ENCODE data around the gene ZNF578. TPM values are rescaled to one million over a fixed set of nuclear protein-coding genes. Genes with fewer than 3 reads are reported as not detected.

ZNF578 gene
- total RNA-seq: 4.6 and 5.7 TPM in 2 replicates

DNA sequence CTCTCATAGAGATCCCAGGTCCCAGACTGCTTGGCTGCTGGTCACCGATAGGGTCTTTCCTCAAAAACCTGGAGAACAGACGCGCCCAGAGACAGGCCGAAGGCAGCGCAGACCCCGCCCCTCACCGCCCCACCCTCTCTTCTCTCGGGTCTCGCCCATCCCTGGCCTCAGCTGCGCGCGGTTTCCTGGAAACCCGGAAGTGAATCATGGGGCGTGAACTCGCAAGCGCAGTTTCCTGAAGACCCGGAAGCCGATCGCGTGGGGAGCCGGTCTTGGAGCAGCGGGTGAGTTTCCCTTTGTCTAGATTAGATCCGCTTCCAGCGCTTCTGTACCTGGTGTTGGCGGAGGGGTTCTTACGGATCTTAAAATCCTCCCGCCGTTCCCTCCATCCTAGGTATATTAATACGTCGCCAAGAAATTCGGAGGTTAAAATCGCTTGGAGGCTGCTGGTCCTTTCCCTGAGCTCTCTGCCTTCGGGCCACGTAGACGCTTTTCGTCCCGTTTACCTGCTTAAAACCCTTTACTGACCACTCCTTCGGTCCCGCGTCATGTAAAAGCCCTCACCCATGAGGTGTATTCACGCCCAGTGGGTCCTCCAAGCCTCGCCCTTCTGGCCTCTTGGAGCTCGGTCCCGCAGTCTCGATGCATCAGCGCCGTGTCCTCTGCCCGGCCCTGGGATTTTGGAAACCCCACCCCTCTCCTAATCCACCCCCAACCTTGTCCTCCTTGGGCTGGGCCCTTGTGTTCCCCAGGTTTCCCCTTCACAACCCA is at the start of gene ZNF578:
Gene ZNF578 (plus strand): TSS at position 230 of the 771 bp plus-strand sequence. CDS start 48,293 bp downstream, outside the sequence.

DNA sequence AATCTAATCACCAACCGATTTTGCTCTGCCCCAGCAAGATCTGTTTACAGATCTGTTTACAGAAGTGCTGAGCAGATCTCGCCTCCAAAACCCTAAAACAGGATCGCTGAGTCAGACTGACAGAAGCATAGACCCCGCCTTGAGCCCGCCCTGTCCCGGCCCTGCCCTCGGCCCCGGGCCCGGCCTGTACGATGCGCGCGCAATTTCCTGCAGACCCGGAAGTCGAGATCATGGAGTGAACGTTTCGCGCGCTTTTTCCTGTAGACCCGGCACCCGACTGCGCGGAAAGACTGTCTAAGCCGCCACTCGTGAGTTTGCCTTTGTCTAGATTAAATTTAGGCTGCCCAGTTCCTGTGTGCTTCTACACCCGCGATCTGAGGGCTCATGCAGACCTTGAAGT is 24.4 kb upstream of the ZNF578 start, which contains the start of gene ZNF534:
Gene ZNF534 (plus strand): TSS at position 212 of the 400 bp plus-strand sequence. CDS start 2,327 bp downstream, outside the sequence.

DNA sequence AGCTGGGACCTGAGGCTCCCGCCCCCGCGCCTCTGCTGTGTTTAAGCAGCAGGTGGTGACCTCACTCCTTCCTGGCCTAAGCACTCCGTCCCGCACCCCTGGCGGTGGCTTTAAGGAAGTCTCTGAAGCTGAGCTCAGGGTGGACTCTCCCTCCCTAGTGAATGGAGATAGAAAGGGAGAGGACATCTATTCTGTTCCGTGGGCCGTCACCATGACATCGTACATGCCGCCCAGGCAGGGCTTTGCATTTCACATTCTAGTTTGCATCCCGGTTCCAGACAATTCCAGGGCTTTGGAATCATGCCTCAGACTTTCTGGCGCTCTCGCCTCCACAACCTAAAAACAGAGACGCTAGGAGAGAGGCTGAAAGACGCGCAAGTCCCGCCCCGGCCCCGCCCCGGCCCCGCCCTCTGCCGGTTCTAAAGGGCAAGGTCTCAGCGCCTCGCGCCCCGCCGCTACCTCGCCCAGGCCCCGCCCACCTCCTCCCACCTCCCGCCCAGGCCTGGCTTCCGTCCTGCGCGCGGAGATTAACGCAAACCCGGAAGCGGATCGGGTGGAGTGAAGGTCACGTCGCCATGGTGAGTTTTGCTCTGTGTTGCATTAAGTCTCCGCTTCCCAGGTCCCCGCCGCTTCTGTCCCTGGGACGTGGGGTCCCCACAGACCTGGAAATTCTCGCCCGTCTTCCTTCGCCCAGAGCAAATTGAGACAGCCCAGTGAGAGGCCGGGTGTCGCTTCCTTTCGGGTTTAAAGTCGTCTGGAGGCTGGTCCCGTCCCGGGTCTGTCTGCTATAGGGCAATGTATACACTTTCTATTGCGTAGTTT is 74.0 kb downstream of the ZNF578 start, which contains the start of gene ZNF808:
Gene ZNF808 (plus strand): TSS at position 535 of the 822 bp plus-strand sequence. CDS start 15,617 bp downstream, outside the sequence.

Other genes with a start within 250 kb of the ZNF578 start
- gene ZNF766, start 184.0 kb upstream of the ZNF578 start, total RNA-seq: 12.7 and 12.8 TPM in 2 replicates
- 9.9 and 11.1 TPM in 2 replicates for gene ZNF480, start 156.4 kb upstream of the ZNF578 start, total RNA-seq
- gene ZNF610, start 117.3 kb upstream of the ZNF578 start, total RNA-seq: 1.9 and 2.6 TPM in 2 replicates
- gene ZNF880, start 83.6 kb upstream of the ZNF578 start, total RNA-seq: 24.2 and 27.6 TPM in 2 replicates
- 34.7 and 42.9 TPM in 2 replicates for gene ZNF528, start 55.7 kb upstream of the ZNF578 start, total RNA-seq
- not detected in 2 replicates for gene ZNF534, start 24.4 kb upstream of the ZNF578 start, total RNA-seq
- 16.8 and 20.9 TPM in 2 replicates for gene ZNF808, start 74.1 kb downstream of the ZNF578 start, total RNA-seq
- gene ZNF701, start 116.7 kb downstream of the ZNF578 start, total RNA-seq: 12.4 and 18.0 TPM in 2 replicates
- gene ZNF83, start 184.8 kb downstream of the ZNF578 start, total RNA-seq: 50.4 and 52.4 TPM in 2 replicates